Lower leg skin (tissue), 3 donors: ENCODE measurements around the gene MAB21L3.

ENCODE experiments used
- CTCF ChIP-seq, 3 donors: fragments of 450-650 bp; IDR thresholded peaks; one replicate each; pipeline ENCODE4 v1.5.1; 2016; ENCODE audit warnings: antibody characterized with exemption in 3 of 3, mild to moderate bottlenecking in 3 of 3, moderate library complexity in 2 of 3
- POLR2A ChIP-seq, 2 donors: fragments of 450-650 bp; IDR thresholded peaks; one replicate each; pipeline ENCODE4 v1.6.1; 2016 to 2017; ENCODE audit warnings: antibody characterized with exemption in 2 of 2, mild to moderate bottlenecking in 1 of 2, moderate library complexity in 1 of 2

GRCh38 chr1:116166655-116167054, 55.5 kb downstream of the MAB21L3 start:
- TF ChIP-seq CTCF (IDR thresholded peaks at IDR 0.05) (no peak), POLR2A (IDR thresholded peaks at IDR 0.05) (no peak)
